Retina (tissue), 1 donor: ENCODE results near the gene MAML3.

Experiments
- DNase-seq: peaks from one replicate; pipeline ENCODE4 v3.0.0-alpha.2; 2016

The MAML3 gene

GRCh38 chr4:140066031-140066930 is 87.7 kb downstream of the MAML3 start:
- DNase-seq: no peak

GRCh38 chr4:140065393-140065792 is 88.6 kb downstream of the MAML3 start:
- DNase-seq: no peak

GRCh38 chr4:140061659-140062289 is 92.2 kb downstream of the MAML3 start:
- DNase-seq: no peak

GRCh38 chr4:140061194-140061593 is 92.8 kb downstream of the MAML3 start:
- no peak for DNase-seq

GRCh38 chr4:140059159-140059558 is 94.8 kb downstream of the MAML3 start:
- no peak for DNase-seq

- no peak for DNase-seq
Measured at GRCh38 chr4:140057701-140058100, 96.3 kb downstream of the MAML3 start.

- DNase-seq: no peak
Measured at GRCh38 chr4:140056015-140056414, 98.0 kb downstream of the MAML3 start.

- DNase-seq: no peak
Measured at GRCh38 chr4:140054861-140055260, 99.1 kb downstream of the MAML3 start.

GRCh38 chr4:140053185-140053584 is 100.8 kb downstream of the MAML3 start:
- no peak for DNase-seq

- DNase-seq: no peak
Measured at GRCh38 chr4:140052050-140052449, 101.9 kb downstream of the MAML3 start.

- peak; percentile 72 for DNase-seq
Measured at GRCh38 chr4:140049849-140050637, 103.9 kb downstream of the MAML3 start.

- peak; percentile 80 for DNase-seq
Measured at GRCh38 chr4:140049024-140049848, 104.7 kb downstream of the MAML3 start.

GRCh38 chr4:140048419-140048995 is 105.5 kb downstream of the MAML3 start:
- no peak for DNase-seq

GRCh38 chr4:140047786-140048185 is 106.2 kb downstream of the MAML3 start:
- no peak for DNase-seq

GRCh38 chr4:140047017-140047640 is 106.9 kb downstream of the MAML3 start:
- DNase-seq: peak; percentile 36

- DNase-seq: no peak
Measured at GRCh38 chr4:140046543-140046942, 107.4 kb downstream of the MAML3 start.

GRCh38 chr4:140046016-140046415 is 108.0 kb downstream of the MAML3 start:
- DNase-seq: no peak

- no peak for DNase-seq
Measured at GRCh38 chr4:140044337-140044902, 109.6 kb downstream of the MAML3 start.

- DNase-seq: no peak
Measured at GRCh38 chr4:140042634-140043033, 111.3 kb downstream of the MAML3 start.

GRCh38 chr4:140038031-140038533 is 115.9 kb downstream of the MAML3 start:
- DNase-seq: no peak
